ENCODE data around the gene SERPINB5.

Gene SERPINB5

DNA sequence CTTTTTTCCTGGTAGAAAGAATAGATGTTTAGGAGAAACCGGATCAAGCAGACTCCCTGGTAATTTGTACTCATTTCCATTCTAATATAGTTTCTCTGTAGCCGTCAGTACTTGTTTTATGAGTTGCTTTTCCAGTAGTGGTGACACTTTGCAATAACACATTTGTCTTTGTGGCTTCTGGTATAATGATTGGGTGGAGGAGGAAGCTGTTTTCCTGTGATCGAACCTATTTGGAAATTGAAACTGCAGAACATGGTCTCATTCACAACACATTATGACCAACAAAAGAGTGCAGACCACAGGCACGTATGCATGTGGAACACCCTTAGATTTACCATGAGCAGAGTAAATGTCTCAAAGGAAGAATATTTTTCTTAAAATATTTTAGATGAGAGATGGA, 57.9 kb downstream of the SERPINB5 start:
- no peak for DNase-seq

DNA sequence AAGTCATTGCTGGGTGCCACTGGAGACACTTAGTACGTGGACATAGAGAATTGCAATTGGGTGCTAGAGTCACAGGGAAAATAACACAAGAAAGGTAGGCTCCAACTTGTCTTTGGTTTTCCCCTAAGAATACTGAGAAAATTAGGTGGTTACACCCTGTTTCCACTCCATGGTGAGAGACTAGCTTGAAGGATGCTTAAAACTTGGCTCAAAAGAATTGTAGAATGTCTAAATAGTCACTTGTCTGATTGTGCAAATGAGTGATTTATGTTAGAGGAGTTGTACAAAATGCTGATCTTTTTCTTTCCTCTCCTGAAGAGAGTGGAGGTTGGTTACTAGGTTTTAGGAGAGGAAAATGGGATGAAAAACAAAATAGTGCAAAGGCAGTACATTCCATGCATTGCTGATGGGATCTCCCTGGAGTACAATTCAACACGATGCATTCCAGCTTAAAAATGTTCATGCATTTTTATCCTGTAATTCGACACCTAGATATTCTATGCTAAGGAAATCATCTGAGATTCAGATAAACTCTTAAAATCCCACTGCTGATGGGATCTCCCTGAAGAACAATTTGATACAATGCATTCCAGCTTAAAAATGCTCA, 63.2 kb downstream of the SERPINB5 start:
- DNase-seq: peak; percentile 89

DNA sequence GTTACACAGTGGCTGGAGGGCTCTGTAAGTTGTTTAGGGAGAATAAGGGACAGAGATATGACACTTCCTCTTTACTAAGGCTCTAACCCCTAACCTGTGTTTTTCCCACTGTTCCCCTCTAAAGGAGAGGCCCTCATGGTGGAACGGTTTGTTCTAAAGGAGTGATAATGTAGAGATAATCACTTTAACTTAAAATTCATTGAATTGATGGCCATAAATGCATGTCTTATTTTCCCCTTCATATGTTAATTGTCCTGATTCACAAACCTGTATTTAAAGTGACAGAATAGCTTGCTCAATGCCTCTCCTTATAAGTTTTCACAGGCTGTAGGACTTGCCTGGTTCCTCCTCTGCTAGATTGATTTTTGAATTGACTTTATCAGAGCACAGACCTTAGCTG, 65.3 kb downstream of the SERPINB5 start, which contains the start of gene SERPINB12:
TSS of gene SERPINB12 (plus strand) at position 301 of the 400 bp plus-strand sequence. CDS start 13,791 bp downstream, outside the sequence.
- no peak for DNase-seq

DNA sequence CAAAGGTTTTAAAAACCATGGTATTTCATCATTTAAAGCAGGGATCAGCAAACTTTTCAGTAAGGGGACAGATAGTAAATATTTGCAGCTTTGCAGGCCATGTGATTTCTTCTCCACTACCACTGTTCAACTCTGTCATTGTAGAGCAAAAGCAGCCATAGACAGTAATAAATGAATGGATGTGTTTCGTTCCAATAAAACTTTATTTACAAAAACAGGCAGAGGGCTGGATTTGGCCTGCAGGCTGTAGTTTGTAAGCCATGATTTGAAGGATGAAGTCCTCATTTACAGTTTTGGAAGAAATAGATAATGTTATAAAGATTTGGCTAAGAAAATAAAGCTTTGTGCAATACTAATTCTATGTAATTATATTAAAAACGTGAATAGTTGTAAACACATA, 67.3 kb downstream of the SERPINB5 start:
- no peak for DNase-seq

DNA sequence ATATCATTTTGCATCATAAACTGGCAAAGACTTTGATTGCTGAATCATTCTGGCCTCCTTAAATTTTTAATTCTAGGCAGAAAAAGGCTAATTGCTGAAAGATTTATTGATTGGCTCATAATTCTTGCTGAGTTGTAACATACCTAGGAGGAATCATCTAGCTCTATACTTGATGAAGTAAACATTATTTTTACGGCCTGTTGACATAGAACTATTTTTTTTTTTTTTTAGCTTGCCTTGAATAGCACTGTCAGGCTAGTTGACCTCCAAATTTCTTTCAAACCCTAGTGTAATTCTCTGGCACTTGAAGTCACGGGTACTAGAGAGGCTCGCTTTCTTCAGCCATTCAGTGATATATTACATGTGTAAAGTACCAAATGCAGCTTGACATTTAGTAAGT, 68.2 kb downstream of the SERPINB5 start:
- DNase-seq: peak; percentile 76

DNA sequence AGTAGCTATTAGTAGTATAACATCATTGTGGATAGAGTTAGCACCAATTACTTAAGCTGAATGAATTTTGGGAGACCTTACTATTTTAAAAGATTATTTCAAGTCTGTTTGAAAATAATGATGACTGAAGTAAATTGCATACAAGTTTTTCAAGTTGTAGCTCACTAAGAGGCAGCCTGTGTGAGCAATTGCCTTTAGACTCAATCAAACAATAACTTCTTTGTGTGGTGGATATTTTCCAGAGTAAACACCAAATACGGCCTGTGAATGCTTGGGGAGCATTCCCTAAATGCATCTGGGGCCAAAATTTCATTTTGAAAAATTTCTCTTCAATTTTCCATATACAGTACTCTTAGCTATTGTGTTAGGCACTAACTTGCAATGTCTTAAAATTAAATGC, 73.3 kb downstream of the SERPINB5 start:
- no peak for DNase-seq

DNA sequence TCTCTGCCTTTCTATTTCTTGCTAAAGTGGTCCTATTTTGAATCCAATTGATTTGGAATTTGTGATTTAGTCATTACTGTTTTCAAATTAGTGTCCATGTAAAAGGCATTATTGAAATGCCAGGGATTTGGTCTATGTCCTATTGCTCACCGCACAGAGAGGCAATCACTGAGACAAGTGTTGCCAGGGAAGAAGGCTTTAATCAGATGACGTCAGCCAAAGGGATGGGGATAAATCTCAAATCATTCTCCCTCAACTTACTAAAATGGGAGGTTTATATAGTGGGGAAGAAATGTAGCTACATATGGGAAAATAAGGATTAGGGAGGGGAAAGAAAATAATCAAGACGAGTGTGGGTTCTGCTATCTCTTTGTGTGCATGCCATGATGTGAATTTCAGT, 75.0 kb downstream of the SERPINB5 start:
- no peak for DNase-seq

DNA sequence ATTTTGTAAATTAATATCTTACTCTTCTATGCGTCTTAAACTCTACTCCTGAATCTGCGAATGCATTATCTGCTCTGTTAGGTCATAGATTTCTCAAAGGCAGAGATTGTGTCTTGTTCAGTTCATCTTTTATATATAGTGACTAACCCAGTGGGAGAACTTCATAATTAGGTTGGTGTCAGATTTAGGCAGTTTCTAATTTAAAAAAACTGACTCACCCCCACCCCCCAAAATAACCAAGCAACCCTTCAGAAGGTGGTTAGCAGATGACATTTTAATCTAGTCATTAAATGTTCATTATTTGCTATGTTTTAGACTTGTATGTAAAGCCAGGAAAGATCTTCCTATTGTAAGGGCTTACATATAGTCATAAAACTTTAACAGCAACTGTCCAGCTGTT, 75.8 kb downstream of the SERPINB5 start:
- DNase-seq: no peak

DNA sequence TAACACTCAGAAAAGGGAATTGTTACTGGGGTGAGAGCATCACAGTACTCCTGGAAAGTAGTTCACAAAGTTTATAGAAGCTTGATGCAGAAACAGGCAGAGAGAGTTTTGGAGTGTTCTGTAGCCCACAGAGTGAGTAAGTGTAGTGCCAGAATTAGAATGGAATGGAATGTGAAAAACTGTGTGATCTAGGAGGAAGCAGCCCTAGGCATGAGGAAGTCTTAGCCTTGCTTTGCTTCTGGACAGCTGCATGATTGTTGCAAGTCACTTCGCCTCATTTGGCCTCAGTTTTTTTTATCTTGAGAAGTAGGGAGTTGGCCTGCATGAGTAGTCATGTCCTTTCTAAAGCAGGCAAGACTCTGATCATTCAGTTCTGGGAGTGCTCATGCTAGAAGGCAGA, 76.3 kb downstream of the SERPINB5 start:
- peak; percentile 94 for DNase-seq

Data from fibroblast of skin of right quadriceps (primary cell).